Lower lobe of right lung (tissue), 2 donors: ENCODE measurements around the gene TNIK. TPM values are rescaled to one million over a fixed set of nuclear protein-coding genes. Genes with fewer than 3 reads are reported as not detected.
A peak's percentile ranks its signal among the peaks of the same experiment; 100 is the strongest.

ENCODE experiments used
- ATAC-seq, 2 donors: fragments of 200-7000 bp; cut with Tn5 transposase; one replicate each; pipeline ENCODE4 v1.9.1; 2020 to 2022; ENCODE audit warnings: mild to moderate bottlenecking in 2 of 2, moderate library complexity in 2 of 2
- DNase-seq: peaks from one replicate; pipeline ENCODE4 v3.0.0-alpha.2; 2020
- H3K27ac ChIP-seq: fragments of 200-600 bp; one replicate; pipeline ENCODE4 v1.8.0; 2022
- H3K27me3 ChIP-seq: fragments of 200-600 bp; one replicate; pipeline ENCODE4 v1.8.0; 2022; ENCODE audit warnings: low read depth
- H3K36me3 ChIP-seq: fragments of 200-600 bp; one replicate; pipeline ENCODE4 v1.8.0; 2022; ENCODE audit warnings: mild to moderate bottlenecking
- H3K4me1 ChIP-seq: fragments of 200-600 bp; one replicate; pipeline ENCODE4 v1.8.0; 2022
- H3K4me3 ChIP-seq: fragments of 200-600 bp; one replicate; pipeline ENCODE4 v1.8.0; 2022; ENCODE audit warnings: mild to moderate bottlenecking
- H3K9me3 ChIP-seq: fragments of 200-600 bp; one replicate; pipeline ENCODE4 v1.8.0; 2022
- intact Hi-C: fragments of 100-400 bp; cut with DNase I; formaldehyde crosslinking; loops from one replicate; pipeline ENCODE4 v1.11.0; 2022
- total RNA-seq: library from RNA; stranded (reverse); fragmentation: NEBNext Ultra II Directional; extraction: Animal tissue kit (Norgen Biotek cat#: 25700); gene quantifications from one replicate; pipeline ENCODE4 v1.2.1, GENCODE V29; 2021
- TF ChIP-seq, protein P1 (sequence below): fragments of 200-600 bp; IDR thresholded peaks from one replicate; pipeline ENCODE4 v1.8.0; 2022; ENCODE audit warnings: antibody characterized with exemption, mild to moderate bottlenecking
- donor health status: DM: no; HTN: yes; CAD: no; lungs with severe emphysema.

TNIK gene
- total RNA-seq, 1 donor from 2014 or later: 29.3 TPM

- TF ChIP-seq, protein P1, sequence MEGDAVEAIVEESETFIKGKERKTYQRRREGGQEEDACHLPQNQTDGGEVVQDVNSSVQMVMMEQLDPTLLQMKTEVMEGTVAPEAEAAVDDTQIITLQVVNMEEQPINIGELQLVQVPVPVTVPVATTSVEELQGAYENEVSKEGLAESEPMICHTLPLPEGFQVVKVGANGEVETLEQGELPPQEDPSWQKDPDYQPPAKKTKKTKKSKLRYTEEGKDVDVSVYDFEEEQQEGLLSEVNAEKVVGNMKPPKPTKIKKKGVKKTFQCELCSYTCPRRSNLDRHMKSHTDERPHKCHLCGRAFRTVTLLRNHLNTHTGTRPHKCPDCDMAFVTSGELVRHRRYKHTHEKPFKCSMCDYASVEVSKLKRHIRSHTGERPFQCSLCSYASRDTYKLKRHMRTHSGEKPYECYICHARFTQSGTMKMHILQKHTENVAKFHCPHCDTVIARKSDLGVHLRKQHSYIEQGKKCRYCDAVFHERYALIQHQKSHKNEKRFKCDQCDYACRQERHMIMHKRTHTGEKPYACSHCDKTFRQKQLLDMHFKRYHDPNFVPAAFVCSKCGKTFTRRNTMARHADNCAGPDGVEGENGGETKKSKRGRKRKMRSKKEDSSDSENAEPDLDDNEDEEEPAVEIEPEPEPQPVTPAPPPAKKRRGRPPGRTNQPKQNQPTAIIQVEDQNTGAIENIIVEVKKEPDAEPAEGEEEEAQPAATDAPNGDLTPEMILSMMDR: no peak
- Histone ChIP-seq H3K27ac (no peak overlapping the region), H3K4me3 (no peak overlapping the region), H3K9me3 (no peaks in the 10 kb centered on the region), H3K27me3 (no peaks in the 10 kb centered on the region), H3K36me3 (no peaks in the 10 kb centered on the region), H3K4me1 (no peaks in the 10 kb centered on the region)
- DNase-seq: no peak
- intact Hi-C loops: no loop called here
- ATAC-seq: no peak
Observed at GRCh38 chr3:171445620-171446204, 14.5 kb downstream of the TNIK start.

- Histone ChIP-seq H3K9me3 (no peaks in the 10 kb centered on the region), H3K27me3 (no peaks in the 10 kb centered on the region), H3K4me3 (no peak overlapping the region), H3K27ac (no peak overlapping the region), H3K36me3 (no peaks in the 10 kb centered on the region), H3K4me1 (no peaks in the 10 kb centered on the region)
- no peak for ATAC-seq
- TF ChIP-seq, protein P1: no peak
- no peak for DNase-seq
- intact Hi-C loops: no loop called here
Observed at GRCh38 chr3:171444001-171444690, 16.1 kb downstream of the TNIK start.

- H3K27me3 ChIP-seq: no peaks in the 10 kb centered on the region
- no peak for DNase-seq
- no peak for ATAC-seq
- H3K27ac ChIP-seq: no peak overlapping the region
- intact Hi-C loops: no loop called here
- H3K36me3 ChIP-seq: no peaks in the 10 kb centered on the region
- TF ChIP-seq, protein P1: no peak
- H3K9me3 ChIP-seq: no peaks in the 10 kb centered on the region
- no peak overlapping the region for H3K4me3 ChIP-seq
- H3K4me1 ChIP-seq: no peaks in the 10 kb centered on the region
Observed at GRCh38 chr3:171443211-171443957, 16.8 kb downstream of the TNIK start.

DNA sequence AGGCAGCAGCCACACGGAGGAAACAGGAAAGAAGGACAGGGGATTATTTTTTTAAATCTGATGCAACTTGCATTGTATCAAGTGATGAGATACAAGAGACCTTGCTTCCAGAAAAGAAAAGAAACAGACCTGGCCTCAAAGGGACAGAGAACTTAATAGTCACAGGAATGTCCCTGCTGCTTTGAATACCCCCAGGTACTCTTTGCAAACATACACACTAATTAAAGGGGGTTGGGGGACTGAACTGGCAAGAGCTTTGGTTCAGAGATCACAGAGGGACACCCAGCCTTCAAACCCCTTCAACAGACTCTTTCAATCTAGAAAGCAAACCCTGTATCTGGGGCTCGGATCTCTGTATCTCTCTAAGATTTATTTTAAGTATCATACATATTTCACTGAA, 18.0 kb downstream of the TNIK start:
- no peaks in the 10 kb centered on the region for H3K4me1 ChIP-seq
- intact Hi-C loops: no loop called here
- TF ChIP-seq, protein P1: no peak
- H3K36me3 ChIP-seq: no peaks in the 10 kb centered on the region
- no peak for ATAC-seq
- no peaks in the 10 kb centered on the region for H3K9me3 ChIP-seq
- no peak overlapping the region for H3K27ac ChIP-seq
- DNase-seq: no peak
- H3K4me3 ChIP-seq: no peak overlapping the region
- no peaks in the 10 kb centered on the region for H3K27me3 ChIP-seq

DNA sequence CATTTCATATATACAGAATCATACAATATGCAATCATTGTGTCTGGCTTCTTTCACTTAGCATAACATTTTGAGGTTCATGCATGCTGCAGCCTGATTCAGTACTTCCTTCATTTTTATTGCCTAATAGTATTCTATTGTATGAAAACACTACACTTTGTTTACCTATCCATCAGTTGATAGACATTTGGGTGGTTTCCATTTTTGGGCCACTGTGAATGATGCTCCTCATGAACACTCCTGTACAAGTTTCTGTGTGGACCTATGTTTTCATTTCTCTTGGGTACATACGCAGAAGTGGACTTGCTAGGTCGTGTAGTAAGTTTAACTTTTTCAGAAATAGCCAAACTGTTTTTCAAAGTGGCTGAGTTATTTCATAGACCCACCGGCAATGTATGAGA, 18.8 kb downstream of the TNIK start:
- peak in 1 of 2 donors; percentile 68 for ATAC-seq
- intact Hi-C loops: no loop called here

More for the DNA sequence above, 18.8 kb downstream of the TNIK start:
- H3K36me3 ChIP-seq: no peaks in the 10 kb centered on the region
- H3K4me3 ChIP-seq: no peak overlapping the region
- H3K27ac ChIP-seq: no peak overlapping the region
- no peaks in the 10 kb centered on the region for H3K9me3 ChIP-seq
- no peaks in the 10 kb centered on the region for H3K4me1 ChIP-seq
- no peak for DNase-seq
- TF ChIP-seq, protein P1: no peak
- H3K27me3 ChIP-seq: no peaks in the 10 kb centered on the region
